Activated naive CD8-positive, alpha-beta T cell treated with anti-CD3 and anti-CD28 coated beads, Interleukin-2, amount 50 U/mL, for 24 hours (primary cell): ENCODE results near the gene KIF26B.
A peak's percentile ranks its signal among the peaks of the same experiment; 100 is the strongest.
"Not testable (repeated sequence)": the region's sequence is repeated elsewhere in the genome, so short reads cannot be mapped to it uniquely, and the experiment has no call there.

Experiments
- ATAC-seq: fragments of 150-1000 bp; cut with Tn5 transposase; one replicate; pipeline ENCODE4 v1.10.0; 2021
- DNase-seq: peaks from one replicate; pipeline ENCODE4 v3.0.0; 2021
- H3K27ac Mint-ChIP-seq: one replicate; pipeline ENCODE4 v1.8.0; 2021; ENCODE audit warnings: mild to moderate bottlenecking, mixed read lengths
- H3K27me3 Mint-ChIP-seq: one replicate; pipeline ENCODE4 v1.8.0; 2021; ENCODE audit warnings: mixed read lengths
- H3K36me3 Mint-ChIP-seq: one replicate; pipeline ENCODE4 v1.8.0; 2021; ENCODE audit warnings: low read depth, mixed read lengths
- H3K4me1 Mint-ChIP-seq: one replicate; pipeline ENCODE4 v1.8.0; 2021; ENCODE audit warnings: mixed read lengths
- H3K4me3 Mint-ChIP-seq: one replicate; pipeline ENCODE4 v1.8.0; 2021; ENCODE audit warnings: mild to moderate bottlenecking, moderate library complexity, mixed read lengths
- H3K9me3 Mint-ChIP-seq: one replicate; pipeline ENCODE4 v1.8.0; 2021; ENCODE audit warnings: mixed read lengths

KIF26B gene

GRCh38 chr1:245126530-245126929 is 28.3 kb upstream of the KIF26B start:
- H3K9me3 Mint-ChIP-seq, result no peaks in the 10 kb centered on the region
- H3K27me3 Mint-ChIP-seq, result peaks cover 8% of the 10 kb centered on the region
- no peak overlapping the region for H3K27ac Mint-ChIP-seq
- no peak for ATAC-seq
- H3K4me3 Mint-ChIP-seq, result no peak overlapping the region
- DNase-seq, result no peak
- no peaks in the 10 kb centered on the region for H3K4me1 Mint-ChIP-seq
- H3K36me3 Mint-ChIP-seq, result no peaks in the 10 kb centered on the region

- H3K36me3 Mint-ChIP-seq, result no peaks in the 10 kb centered on the region
- H3K27me3 Mint-ChIP-seq, result peaks cover 12% of the 10 kb centered on the region
- H3K9me3 Mint-ChIP-seq, result no peaks in the 10 kb centered on the region
- DNase-seq (no peak), ATAC-seq (no peak)
- no peak overlapping the region for H3K4me3 Mint-ChIP-seq
- H3K4me1 Mint-ChIP-seq, result no peaks in the 10 kb centered on the region
- H3K27ac Mint-ChIP-seq, result no peak overlapping the region
Measured at GRCh38 chr1:245128381-245129101, 26.2 kb upstream of the KIF26B start.

GRCh38 chr1:245129319-245130240 is 25.2 kb upstream of the KIF26B start:
- no peak overlapping the region for H3K4me3 Mint-ChIP-seq
- H3K9me3 Mint-ChIP-seq, result no peaks in the 10 kb centered on the region
- no peak overlapping the region for H3K27ac Mint-ChIP-seq
- DNase-seq (no peak), ATAC-seq (no peak)
- no peaks in the 10 kb centered on the region for H3K4me1 Mint-ChIP-seq
- no peaks in the 10 kb centered on the region for H3K36me3 Mint-ChIP-seq
- peaks cover 14% of the 10 kb centered on the region for H3K27me3 Mint-ChIP-seq

GRCh38 chr1:245130281-245131025 is 24.3 kb upstream of the KIF26B start:
- H3K4me1 Mint-ChIP-seq, H3K4me3 Mint-ChIP-seq, H3K9me3 Mint-ChIP-seq, H3K27ac Mint-ChIP-seq, H3K36me3 Mint-ChIP-seq, DNase-seq, ATAC-seq: not testable (repeated sequence)
- H3K27me3 Mint-ChIP-seq, result peaks cover 14% of the 10 kb centered on the region

- Mint-ChIP-seq H3K4me1 (no peaks in the 10 kb centered on the region), H3K36me3 (no peaks in the 10 kb centered on the region), H3K4me3 (no peak overlapping the region), H3K27me3 (peaks cover 14% of the 10 kb centered on the region), H3K9me3 (peaks cover 4% of the 10 kb centered on the region), H3K27ac (no peak overlapping the region)
- ATAC-seq (no peak), DNase-seq (no peak)
Measured at GRCh38 chr1:245131026-245131393, 23.8 kb upstream of the KIF26B start.

- no peaks in the 10 kb centered on the region for H3K4me1 Mint-ChIP-seq
- peaks cover 4% of the 10 kb centered on the region for H3K9me3 Mint-ChIP-seq
- DNase-seq (no peak), ATAC-seq (no peak)
- peaks cover 14% of the 10 kb centered on the region for H3K27me3 Mint-ChIP-seq
- no peak overlapping the region for H3K4me3 Mint-ChIP-seq
- H3K36me3 Mint-ChIP-seq, result no peaks in the 10 kb centered on the region
- H3K27ac Mint-ChIP-seq, result no peak overlapping the region
Measured at GRCh38 chr1:245132771-245133170, 22.0 kb upstream of the KIF26B start.

- Mint-ChIP-seq H3K9me3 (peaks cover 4% of the 10 kb centered on the region), H3K36me3 (no peaks in the 10 kb centered on the region), H3K4me3 (no peak overlapping the region), H3K4me1 (no peaks in the 10 kb centered on the region), H3K27ac (no peak overlapping the region), H3K27me3 (peaks cover 17% of the 10 kb centered on the region)
- no peak for DNase-seq
- no peak for ATAC-seq
Measured at GRCh38 chr1:245133995-245134715, 20.6 kb upstream of the KIF26B start.

- DNase-seq (no peak), ATAC-seq (no peak)
- Mint-ChIP-seq H3K36me3 (no peaks in the 10 kb centered on the region), H3K4me3 (no peak overlapping the region), H3K9me3 (no peaks in the 10 kb centered on the region), H3K27ac (no peak overlapping the region), H3K4me1 (no peaks in the 10 kb centered on the region), H3K27me3 (peaks cover 6% of the 10 kb centered on the region)
Measured at GRCh38 chr1:245142171-245142798, 12.5 kb upstream of the KIF26B start.

- Mint-ChIP-seq H3K4me3 (no peak overlapping the region), H3K36me3 (no peaks in the 10 kb centered on the region), H3K27me3 (peaks cover 6% of the 10 kb centered on the region), H3K27ac (no peak overlapping the region), H3K9me3 (no peaks in the 10 kb centered on the region), H3K4me1 (no peaks in the 10 kb centered on the region)
- ATAC-seq (no peak), DNase-seq (no peak)
Measured at GRCh38 chr1:245142976-245143375, 11.8 kb upstream of the KIF26B start.

GRCh38 chr1:245143849-245144248 is 10.9 kb upstream of the KIF26B start:
- DNase-seq (no peak), ATAC-seq (no peak)
- Mint-ChIP-seq H3K9me3 (no peaks in the 10 kb centered on the region), H3K4me1 (no peaks in the 10 kb centered on the region), H3K4me3 (no peak overlapping the region), H3K36me3 (no peaks in the 10 kb centered on the region), H3K27me3 (peaks cover 7% of the 10 kb centered on the region), H3K27ac (no peak overlapping the region)

GRCh38 chr1:245148069-245148468 is 6.7 kb upstream of the KIF26B start:
- DNase-seq (no peak), ATAC-seq (no peak)
- H3K27me3 Mint-ChIP-seq, result peaks cover 33% of the 10 kb centered on the region
- H3K4me1 Mint-ChIP-seq, result peaks cover under 1% of the 10 kb centered on the region
- H3K4me3 Mint-ChIP-seq, result no peak overlapping the region
- H3K27ac Mint-ChIP-seq, result no peak overlapping the region
- H3K9me3 Mint-ChIP-seq, result no peaks in the 10 kb centered on the region
- no peaks in the 10 kb centered on the region for H3K36me3 Mint-ChIP-seq

- Mint-ChIP-seq H3K9me3 (no peaks in the 10 kb centered on the region), H3K4me1 (peaks cover 8% of the 10 kb centered on the region), H3K27ac (no peak overlapping the region), H3K36me3 (no peaks in the 10 kb centered on the region), H3K4me3 (no peak overlapping the region), H3K27me3 (peaks cover 41% of the 10 kb centered on the region)
- DNase-seq (no peak), ATAC-seq (no peak)
Measured at GRCh38 chr1:245148861-245149260, 5.9 kb upstream of the KIF26B start.

GRCh38 chr1:245153081-245153551 is 1.7 kb upstream of the KIF26B start:
- DNase-seq (peak; percentile 71), ATAC-seq (peak; percentile 41)
- Mint-ChIP-seq H3K27ac (no peak overlapping the region), H3K36me3 (no peaks in the 10 kb centered on the region), H3K4me3 (peak overlapping the region; percentile 64), H3K27me3 (peaks cover 65% of the 10 kb centered on the region), H3K9me3 (no peaks in the 10 kb centered on the region), H3K4me1 (peaks cover 23% of the 10 kb centered on the region)
